DND-41 (cell line): ENCODE data around the gene SERGEF.

Experiments used
- EZH2 ChIP-seq: IDR thresholded peaks from 3 replicates; pipeline ENCODE4 v1.6.1; 2012; ENCODE audit warnings: borderline replicate concordance, low read depth, mild to moderate bottlenecking, moderate library complexity, low read length, inconsistent platforms; ENCODE audit not compliant: severe bottlenecking
- TF ChIP-seq, protein P1 (sequence below): IDR thresholded peaks from 2 replicates; pipeline ENCODE4 v1.5.1; 2012; ENCODE audit warnings: borderline replicate concordance, low read length, moderate library complexity, mild to moderate bottlenecking; ENCODE audit not compliant: poor library complexity, severe bottlenecking; ENCODE audit errors: extremely low read depth

DNA sequence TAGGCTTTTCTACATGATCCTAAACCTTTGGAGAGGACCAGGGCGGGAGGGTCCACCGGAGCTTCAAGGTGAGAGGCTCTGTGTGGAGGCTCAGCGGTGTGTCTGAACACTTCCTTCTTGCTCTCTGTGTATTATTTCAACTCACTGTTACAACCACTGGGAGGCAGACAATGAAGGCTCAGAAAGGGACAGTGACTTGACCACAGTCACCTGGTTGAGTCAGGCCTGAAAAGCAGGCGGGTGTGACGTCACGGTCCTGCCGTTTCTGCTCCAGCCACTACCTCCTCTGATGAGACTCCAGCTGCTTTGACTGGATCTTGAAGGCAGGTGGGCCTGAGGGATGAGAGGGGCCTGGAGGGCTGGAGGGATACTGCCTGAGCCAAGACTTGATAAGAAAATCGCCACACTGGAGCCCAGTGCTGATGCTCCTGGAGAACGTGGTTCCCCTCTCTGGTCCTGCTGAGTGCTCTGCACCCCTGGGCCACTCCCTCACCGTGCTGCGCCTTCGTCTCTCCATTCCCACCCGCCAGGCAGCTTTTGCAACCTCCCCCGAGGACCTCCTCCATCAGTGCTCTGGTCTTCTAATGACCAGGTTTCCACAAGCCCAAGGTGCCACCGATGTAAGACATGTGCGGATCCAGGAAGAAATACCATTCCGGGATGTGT lies 250.4 kb downstream of the SERGEF start:
- TF ChIP-seq, protein P1, sequence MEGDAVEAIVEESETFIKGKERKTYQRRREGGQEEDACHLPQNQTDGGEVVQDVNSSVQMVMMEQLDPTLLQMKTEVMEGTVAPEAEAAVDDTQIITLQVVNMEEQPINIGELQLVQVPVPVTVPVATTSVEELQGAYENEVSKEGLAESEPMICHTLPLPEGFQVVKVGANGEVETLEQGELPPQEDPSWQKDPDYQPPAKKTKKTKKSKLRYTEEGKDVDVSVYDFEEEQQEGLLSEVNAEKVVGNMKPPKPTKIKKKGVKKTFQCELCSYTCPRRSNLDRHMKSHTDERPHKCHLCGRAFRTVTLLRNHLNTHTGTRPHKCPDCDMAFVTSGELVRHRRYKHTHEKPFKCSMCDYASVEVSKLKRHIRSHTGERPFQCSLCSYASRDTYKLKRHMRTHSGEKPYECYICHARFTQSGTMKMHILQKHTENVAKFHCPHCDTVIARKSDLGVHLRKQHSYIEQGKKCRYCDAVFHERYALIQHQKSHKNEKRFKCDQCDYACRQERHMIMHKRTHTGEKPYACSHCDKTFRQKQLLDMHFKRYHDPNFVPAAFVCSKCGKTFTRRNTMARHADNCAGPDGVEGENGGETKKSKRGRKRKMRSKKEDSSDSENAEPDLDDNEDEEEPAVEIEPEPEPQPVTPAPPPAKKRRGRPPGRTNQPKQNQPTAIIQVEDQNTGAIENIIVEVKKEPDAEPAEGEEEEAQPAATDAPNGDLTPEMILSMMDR = no peak
- no peak for TF ChIP-seq EZH2
